ENCODE results near the gene CPLX3. TPM values are rescaled to one million over a fixed set of nuclear protein-coding genes. Genes with fewer than 3 reads are reported as not detected.

Gene CPLX3
- polyA plus RNA-seq, 2 of the 4 experiments (the other 2 are of a cell fraction) = not detected

DNA sequence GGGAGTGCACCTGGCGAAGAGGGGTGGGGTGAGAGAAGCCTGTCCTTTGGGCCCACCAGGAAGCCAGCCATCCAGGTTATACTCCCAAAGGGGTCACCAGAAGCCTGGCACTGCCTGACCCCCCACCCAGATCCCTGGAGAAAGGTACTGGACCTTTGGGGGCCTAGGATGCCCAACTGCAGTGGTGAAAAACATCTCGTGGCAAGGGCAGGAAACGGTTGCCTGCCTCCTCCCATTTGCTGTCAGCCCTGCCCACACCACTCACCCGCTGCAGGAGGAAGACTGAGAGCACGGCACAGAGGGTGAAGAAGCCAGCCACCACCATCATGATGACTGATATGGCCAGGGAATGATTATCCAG lies 18.8 kb downstream of the CPLX3 start:
- ChIA-PET POLR2A (no interaction called here), CTCF (interaction anchor here (1.9 to 66.7 kb wide), 2 partner anchors 54 to 106 kb away, joined by 5 to 1908 read pairs; partner anchors contain the start of genes CSK and LMAN1L)
- ATAC-seq (no peak), FAIRE-seq (no peak), DNase-seq (ENCODE audit: low read depth in 1 of 2, low spot score in 1 of 2) (no peak)
- peaks cover 13% of the 10 kb centered on the region for H3K4me1 ChIP-seq
- no peaks in the 10 kb centered on the region for H3K9me3 ChIP-seq
- 96% methylated on average over 5 of the region's 5 CpGs for WGBS (ENCODE audit: missing lambda C conversion rate)
- no peak overlapping the region for H3K4me2 ChIP-seq
- TF ChIP-seq, protein P1, sequence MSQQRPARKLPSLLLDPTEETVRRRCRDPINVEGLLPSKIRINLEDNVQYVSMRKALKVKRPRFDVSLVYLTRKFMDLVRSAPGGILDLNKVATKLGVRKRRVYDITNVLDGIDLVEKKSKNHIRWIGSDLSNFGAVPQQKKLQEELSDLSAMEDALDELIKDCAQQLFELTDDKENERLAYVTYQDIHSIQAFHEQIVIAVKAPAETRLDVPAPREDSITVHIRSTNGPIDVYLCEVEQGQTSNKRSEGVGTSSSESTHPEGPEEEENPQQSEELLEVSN (IDR thresholded peaks at IDR 0.05; ENCODE audit: borderline replicate concordance, low read depth) = no peak
- TF ChIP-seq PHF8 (IDR thresholded peaks at IDR 0.05; ENCODE audit: borderline replicate concordance, low read depth) = no peak
- TF ChIP-seq, protein P2, sequence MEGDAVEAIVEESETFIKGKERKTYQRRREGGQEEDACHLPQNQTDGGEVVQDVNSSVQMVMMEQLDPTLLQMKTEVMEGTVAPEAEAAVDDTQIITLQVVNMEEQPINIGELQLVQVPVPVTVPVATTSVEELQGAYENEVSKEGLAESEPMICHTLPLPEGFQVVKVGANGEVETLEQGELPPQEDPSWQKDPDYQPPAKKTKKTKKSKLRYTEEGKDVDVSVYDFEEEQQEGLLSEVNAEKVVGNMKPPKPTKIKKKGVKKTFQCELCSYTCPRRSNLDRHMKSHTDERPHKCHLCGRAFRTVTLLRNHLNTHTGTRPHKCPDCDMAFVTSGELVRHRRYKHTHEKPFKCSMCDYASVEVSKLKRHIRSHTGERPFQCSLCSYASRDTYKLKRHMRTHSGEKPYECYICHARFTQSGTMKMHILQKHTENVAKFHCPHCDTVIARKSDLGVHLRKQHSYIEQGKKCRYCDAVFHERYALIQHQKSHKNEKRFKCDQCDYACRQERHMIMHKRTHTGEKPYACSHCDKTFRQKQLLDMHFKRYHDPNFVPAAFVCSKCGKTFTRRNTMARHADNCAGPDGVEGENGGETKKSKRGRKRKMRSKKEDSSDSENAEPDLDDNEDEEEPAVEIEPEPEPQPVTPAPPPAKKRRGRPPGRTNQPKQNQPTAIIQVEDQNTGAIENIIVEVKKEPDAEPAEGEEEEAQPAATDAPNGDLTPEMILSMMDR (IDR thresholded peaks at IDR 0.05) = no peak
- TF ChIP-seq, protein P3, sequence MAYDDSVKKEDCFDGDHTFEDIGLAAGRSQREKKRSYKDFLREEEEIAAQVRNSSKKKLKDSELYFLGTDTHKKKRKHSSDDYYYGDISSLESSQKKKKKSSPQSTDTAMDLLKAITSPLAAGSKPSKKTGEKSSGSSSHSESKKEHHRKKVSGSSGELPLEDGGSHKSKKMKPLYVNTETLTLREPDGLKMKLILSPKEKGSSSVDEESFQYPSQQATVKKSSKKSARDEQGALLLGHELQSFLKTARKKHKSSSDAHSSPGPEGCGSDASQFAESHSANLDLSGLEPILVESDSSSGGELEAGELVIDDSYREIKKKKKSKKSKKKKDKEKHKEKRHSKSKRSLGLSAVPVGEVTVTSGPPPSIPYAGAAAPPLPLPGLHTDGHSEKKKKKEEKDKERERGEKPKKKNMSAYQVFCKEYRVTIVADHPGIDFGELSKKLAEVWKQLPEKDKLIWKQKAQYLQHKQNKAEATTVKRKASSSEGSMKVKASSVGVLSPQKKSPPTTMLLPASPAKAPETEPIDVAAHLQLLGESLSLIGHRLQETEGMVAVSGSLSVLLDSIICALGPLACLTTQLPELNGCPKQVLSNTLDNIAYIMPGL (CRISPR knock-in tag; IDR thresholded peaks at IDR 0.05; ENCODE audit: borderline replicate concordance) = no peak
- TF ChIP-seq CEBPB (IDR thresholded peaks at IDR 0.05) = no peak
- no peak for TF ChIP-seq EHMT2 (IDR thresholded peaks at IDR 0.05; ENCODE audit: low read depth)
- TF ChIP-seq, protein P4, sequence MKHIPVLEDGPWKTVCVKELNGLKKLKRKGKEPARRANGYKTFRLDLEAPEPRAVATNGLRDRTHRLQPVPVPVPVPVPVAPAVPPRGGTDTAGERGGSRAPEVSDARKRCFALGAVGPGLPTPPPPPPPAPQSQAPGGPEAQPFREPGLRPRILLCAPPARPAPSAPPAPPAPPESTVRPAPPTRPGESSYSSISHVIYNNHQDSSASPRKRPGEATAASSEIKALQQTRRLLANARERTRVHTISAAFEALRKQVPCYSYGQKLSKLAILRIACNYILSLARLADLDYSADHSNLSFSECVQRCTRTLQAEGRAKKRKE (CRISPR knock-in tag; IDR thresholded peaks at IDR 0.05; ENCODE audit: low read depth) = no peak
- TF ChIP-seq, protein P5, sequence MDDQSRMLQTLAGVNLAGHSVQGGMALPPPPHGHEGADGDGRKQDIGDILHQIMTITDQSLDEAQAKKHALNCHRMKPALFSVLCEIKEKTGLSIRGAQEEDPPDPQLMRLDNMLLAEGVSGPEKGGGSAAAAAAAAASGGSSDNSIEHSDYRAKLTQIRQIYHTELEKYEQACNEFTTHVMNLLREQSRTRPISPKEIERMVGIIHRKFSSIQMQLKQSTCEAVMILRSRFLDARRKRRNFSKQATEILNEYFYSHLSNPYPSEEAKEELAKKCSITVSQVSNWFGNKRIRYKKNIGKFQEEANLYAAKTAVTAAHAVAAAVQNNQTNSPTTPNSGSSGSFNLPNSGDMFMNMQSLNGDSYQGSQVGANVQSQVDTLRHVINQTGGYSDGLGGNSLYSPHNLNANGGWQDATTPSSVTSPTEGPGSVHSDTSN (IDR thresholded peaks at IDR 0.05) = no peak
- TF ChIP-seq, protein P6, sequence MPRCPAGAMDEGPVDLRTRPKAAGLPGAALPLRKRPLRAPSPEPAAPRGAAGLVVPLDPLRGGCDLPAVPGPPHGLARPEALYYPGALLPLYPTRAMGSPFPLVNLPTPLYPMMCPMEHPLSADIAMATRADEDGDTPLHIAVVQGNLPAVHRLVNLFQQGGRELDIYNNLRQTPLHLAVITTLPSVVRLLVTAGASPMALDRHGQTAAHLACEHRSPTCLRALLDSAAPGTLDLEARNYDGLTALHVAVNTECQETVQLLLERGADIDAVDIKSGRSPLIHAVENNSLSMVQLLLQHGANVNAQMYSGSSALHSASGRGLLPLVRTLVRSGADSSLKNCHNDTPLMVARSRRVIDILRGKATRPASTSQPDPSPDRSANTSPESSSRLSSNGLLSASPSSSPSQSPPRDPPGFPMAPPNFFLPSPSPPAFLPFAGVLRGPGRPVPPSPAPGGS (IDR thresholded peaks at IDR 0.05) = no peak
- no peak for TF ChIP-seq NPAS2 (CRISPR knock-in tag; IDR thresholded peaks at IDR 0.05; ENCODE audit: borderline replicate concordance)
- TF ChIP-seq, protein P7, sequence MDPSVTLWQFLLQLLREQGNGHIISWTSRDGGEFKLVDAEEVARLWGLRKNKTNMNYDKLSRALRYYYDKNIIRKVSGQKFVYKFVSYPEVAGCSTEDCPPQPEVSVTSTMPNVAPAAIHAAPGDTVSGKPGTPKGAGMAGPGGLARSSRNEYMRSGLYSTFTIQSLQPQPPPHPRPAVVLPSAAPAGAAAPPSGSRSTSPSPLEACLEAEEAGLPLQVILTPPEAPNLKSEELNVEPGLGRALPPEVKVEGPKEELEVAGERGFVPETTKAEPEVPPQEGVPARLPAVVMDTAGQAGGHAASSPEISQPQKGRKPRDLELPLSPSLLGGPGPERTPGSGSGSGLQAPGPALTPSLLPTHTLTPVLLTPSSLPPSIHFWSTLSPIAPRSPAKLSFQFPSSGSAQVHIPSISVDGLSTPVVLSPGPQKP (IDR thresholded peaks at IDR 0.05; ENCODE audit: low read depth, low read length) = no peak
- TF ChIP-seq TFCP2L1 (CRISPR knock-in tag; IDR thresholded peaks at IDR 0.05) = no peak
- no peak for TF ChIP-seq MYC (IDR thresholded peaks at IDR 0.05; ENCODE audit: borderline replicate concordance, low read length)
- TF ChIP-seq MAZ (IDR thresholded peaks at IDR 0.05; ENCODE audit: borderline replicate concordance, low read depth, low read length) = no peak
- no peak for TF ChIP-seq RFX5 (IDR thresholded peaks at IDR 0.05)
- TF ChIP-seq BHLHE40 (IDR thresholded peaks at IDR 0.05; ENCODE audit: low read depth, low read length) = no peak
- TF ChIP-seq POLR2AphosphoS2 (conservative IDR thresholded peaks at IDR 0.05; ENCODE audit: low read length) = no peak
- no peak overlapping the region for H3K4me3 ChIP-seq
- no peak overlapping the region for H3K27ac ChIP-seq
